ENCODE data around the gene SSBP3. TPM values are rescaled to one million over a fixed set of nuclear protein-coding genes. Genes with fewer than 3 reads are reported as not detected.

Gene SSBP3
- total and polyA plus RNA-seq, 2 experiments from 2014 or later, result 47.4 to 68.6 TPM

DNA sequence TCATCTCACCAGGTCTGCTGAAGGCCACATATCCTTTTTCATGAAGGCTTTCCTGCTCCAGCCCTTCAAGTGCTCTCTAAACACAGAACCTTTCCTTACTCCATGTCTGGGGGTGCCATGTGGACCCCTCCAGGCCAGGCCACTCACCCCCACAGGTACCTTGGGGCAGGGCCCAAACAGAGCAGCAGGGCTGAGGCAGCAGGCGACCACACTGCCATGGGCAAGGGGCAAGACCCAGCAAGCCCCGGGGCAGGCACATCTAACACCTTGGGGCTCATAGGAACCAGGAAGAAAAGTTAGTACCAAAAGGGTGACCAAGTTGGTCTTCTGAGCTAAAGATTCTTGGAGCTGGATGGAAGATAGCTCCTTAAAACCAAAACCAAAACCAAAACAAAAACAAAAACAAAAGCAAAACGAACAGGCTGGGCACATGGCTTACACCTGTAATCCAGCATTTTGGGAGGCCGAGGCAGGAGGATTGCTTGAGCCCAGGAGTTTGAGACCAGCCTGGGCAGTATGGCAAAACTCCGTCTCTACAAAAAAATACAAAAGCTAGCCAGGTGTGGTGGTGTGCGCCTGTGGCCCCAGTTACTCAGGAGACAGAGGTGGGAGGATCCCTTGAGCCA, 142.5 kb downstream of the SSBP3 start:
- Histone ChIP-seq H3K79me2 (replicated peaks; ENCODE audit: insufficient read depth) (peaks cover 48% of the 10 kb centered on the region), H4K20me1 (replicated peaks; ENCODE audit: insufficient read depth) (peaks cover 33% of the 10 kb centered on the region), H3K27me3 (ENCODE audit: insufficient read depth) (no peaks in the 10 kb centered on the region), H3F3A (replicated peaks; ENCODE audit: low read depth) (no peaks in the 10 kb centered on the region), H3K4me2 (no peak overlapping the region), H3K4me1 (ENCODE audit: insufficient read depth) (no peaks in the 10 kb centered on the region; the same call in 1 of the 2 replicates), H2AFZ (no peak overlapping the region), H3K9me2 (ENCODE audit: insufficient read depth) (no peaks in the 10 kb centered on the region), H3K36me3 (ENCODE audit: insufficient read depth) (no peaks in the 10 kb centered on the region), H3K4me3 (no peak overlapping the region), H3K27ac (ENCODE audit: low read depth) (no peak overlapping the region)
- H3K4me3 Mint-ChIP-seq, result no peak overlapping the region
- H3K27ac Mint-ChIP-seq, result no peak overlapping the region
- H3K9me3 Mint-ChIP-seq, result no peaks in the 10 kb centered on the region
- ATAC-seq (no peak), DNase-seq (ENCODE audit: low spot score) (no peak)
- peaks cover 18% of the 10 kb centered on the region for H3K27me3 Mint-ChIP-seq (ENCODE audit: insufficient read depth, low read depth, poor library complexity)
- TF ChIP-seq NANOG (IDR thresholded peaks at IDR 0.05; ENCODE audit: borderline replicate concordance) (no peak), STAT1 (IDR thresholded peaks at IDR 0.05; ENCODE audit: unreplicated experiment) (no peak), ZNF462 (CRISPR knock-in tag; IDR thresholded peaks at IDR 0.05) (no peak), EZH2 (IDR thresholded peaks at IDR 0.05; ENCODE audit: low read depth, unreplicated experiment) (no peak), EZH2phosphoT487 (IDR thresholded peaks at IDR 0.05; ENCODE audit: unreplicated experiment) (no peak), CREB1 (CRISPR knock-in tag; IDR thresholded peaks at IDR 0.05; ENCODE audit: low read depth) (no peak)
- peaks cover 30% of the 10 kb centered on the region for H3K4me1 Mint-ChIP-seq
- H3K36me3 Mint-ChIP-seq (ENCODE audit: low read depth), result peaks cover 6% of the 10 kb centered on the region; the same call in 1 of the 3 replicates
